CD4-positive, alpha-beta T cell treated with Interleukin-17A for 1 hour (primary cell): ENCODE measurements around the gene PPP1R11.
"Not testable (repeated sequence)": the region's sequence is repeated elsewhere in the genome, so short reads cannot be mapped to it uniquely, and the experiment has no call there.

Experiments used
- DNase-seq: peaks from one replicate; pipeline ENCODE4 v3.0.0-alpha.2; 2020

The PPP1R11 gene, protein sequence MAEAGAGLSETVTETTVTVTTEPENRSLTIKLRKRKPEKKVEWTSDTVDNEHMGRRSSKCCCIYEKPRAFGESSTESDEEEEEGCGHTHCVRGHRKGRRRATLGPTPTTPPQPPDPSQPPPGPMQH

DNA sequence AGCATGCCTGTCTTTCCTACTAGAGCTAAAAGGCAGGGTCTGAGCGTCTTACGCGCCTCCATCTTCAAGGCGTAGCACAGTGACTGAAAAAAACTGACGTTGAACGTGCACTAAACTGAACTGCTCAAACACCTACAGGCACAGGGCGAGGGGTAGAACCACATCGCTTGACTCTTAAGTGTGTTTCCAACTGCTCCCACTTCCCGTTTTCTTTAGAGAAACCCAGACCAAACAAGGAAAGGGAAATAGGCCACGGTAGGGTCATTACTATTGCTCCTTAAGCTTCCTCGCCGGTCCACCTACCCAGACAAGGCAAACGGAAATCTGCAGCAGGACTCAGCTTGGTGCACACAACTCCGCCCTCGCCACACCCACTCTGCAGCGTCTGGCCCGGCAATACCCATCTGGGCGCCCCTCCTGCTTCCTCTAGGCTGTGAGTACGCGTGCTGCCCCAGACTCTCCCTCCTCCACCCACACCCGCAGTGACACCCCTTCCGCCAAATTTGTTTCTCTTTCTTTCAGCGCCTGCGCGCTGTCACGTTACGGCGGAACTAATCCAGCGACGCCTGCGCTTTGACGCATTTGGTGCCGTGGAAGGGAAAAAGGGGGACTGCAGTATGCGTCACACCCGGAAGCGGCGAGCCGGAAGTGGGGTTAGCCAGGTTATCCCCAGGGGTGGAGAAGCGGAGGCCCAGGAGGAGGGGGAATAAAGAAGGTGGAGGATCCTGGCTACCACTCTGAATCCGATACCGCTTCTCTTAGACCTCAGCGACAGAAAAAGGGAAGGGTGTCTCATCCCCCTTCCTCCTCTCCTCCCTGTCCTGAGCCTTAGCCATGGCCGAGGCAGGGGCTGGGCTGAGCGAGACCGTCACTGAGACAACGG is at the start of gene PPP1R11:
Gene PPP1R11 (plus strand): TSS at position 622 of the 883 bp plus-strand sequence. CDS start 213 bp downstream, at position 835.
- peak; percentile 99 for DNase-seq

DNA sequence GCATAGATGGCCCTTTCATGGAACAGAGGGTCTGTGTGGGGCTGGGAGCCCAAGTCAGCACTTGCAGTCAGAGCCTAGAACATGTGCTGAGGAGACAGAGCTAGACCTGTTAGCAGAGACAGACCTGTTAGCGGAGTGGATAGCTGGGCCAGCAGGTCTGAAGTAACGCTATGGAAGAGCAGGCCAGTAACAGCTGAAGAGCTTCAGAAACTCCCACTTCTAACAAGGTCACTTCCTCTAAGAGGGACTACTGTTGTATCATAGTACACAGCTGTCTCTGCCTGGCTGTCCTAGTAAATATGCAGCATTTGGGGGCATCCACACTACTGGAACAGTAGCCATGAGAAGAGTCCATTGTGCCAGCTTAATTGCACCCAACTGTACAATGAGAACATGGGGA is 47.2 kb upstream of the PPP1R11 start:
- DNase-seq: no peak

DNA sequence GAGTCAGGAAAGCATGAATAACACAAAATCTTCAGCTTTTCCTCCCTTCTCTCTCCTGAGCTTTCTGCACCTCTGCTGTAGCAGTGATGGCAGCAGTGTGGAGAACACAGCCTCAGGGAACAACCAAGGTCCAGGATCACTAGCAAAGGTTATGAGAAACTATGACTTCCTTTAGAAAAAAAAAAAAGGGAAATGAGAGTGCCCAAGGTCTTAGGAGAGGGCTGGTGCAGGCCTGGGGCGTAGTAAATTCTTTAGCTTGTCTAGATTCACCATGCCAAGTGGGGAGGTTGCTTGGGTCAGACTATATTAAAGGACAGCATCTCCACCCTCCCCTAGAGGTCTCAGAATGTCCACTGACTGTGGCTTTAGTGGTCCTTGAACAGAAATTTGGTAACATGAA is 46.4 kb upstream of the PPP1R11 start:
- no peak for DNase-seq

DNA sequence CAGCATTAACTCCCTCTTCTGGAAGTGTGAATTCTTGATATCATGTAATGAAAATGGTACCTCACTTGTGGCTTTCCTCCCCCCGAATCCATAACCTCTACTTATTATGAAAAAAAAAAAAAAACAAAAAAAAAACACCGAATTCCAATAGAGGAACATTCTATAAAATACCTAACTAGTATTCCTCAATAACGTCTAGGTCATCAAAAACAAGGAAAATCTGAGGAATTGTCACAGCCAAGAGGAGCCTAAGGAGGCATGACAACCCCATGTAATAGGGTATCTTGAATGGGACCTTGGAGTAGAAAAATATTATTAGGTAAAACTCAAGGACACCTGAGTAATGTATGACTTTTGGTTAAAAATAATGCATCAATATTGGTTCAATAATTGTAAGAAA is 44.8 kb upstream of the PPP1R11 start:
- DNase-seq: no peak

DNA sequence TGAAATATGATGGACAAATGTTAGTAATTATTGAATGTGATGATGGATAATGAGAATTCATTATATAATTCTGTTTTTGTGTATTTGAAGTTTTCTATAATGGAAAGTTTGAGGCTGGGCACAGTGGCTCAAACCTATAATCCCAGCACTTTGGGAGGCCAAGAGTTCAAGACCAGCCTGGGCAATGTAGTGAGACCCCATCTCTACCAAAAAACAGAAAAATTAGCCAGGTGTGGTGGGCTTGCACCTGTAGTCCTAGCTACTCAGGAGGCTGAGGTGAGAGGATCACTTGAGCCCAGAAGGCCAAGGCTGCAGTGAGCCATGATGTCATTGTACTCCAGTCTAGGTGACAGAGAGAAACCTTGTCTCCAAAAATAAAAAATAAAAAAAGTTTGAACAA is 44.3 kb upstream of the PPP1R11 start:
- DNase-seq: not testable (repeated sequence)

DNA sequence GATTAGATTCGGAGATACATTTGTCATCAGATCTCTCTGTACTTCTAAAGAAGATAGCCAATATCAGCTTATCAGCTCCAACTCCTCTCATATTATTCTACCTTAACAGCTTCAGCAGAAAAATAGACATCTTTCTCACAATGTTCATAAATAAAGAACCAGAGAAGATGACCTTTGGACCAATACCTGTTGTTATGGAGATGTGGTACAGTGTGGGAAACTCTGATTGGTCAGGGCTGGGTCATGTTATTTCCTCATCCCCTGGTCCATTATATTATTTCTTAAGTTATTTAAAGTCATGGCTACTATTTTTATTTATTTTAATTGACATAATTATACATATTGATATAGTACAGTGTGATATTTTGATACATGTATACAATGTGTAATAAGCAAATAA is 41.8 kb upstream of the PPP1R11 start:
- DNase-seq: no peak

DNA sequence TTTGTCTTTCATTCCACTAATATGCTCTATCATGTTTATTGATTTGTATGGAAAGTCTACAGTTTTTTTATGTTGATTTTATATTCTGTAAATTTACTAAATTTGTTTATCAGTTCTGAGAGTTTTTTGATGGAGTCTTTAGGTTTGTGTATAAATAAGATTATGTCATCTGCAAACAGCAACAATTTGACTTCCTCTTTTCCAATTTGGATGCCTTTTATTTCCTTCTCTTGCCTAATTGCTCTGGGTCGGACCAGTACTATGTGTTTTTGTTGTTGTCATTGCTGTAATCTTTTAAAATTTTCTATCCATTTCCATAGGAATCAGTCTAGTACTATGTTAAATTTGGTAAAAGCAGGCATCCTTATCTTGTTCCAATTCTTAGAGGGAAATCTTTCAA is 37.4 kb upstream of the PPP1R11 start:
- no peak for DNase-seq

DNA sequence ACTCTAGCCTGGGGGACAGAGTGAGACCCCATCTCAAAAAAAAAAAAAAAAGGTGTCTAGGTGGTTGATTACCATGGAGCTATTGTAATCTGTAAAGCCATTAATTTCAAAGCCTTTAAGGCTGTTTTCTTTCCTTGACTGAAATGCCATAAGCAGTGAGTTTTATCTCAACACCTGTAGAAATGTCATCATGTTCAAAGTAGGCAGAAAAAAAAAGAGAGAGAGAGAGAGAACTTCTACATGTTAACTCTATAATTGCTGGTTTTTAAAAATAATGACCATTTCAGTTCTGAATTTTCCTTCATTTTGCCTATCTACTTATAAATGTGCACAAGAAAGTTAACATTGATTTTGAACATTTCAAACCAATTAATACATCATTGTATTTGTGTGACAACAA is 35.6 kb upstream of the PPP1R11 start:
- DNase-seq: no peak

DNA sequence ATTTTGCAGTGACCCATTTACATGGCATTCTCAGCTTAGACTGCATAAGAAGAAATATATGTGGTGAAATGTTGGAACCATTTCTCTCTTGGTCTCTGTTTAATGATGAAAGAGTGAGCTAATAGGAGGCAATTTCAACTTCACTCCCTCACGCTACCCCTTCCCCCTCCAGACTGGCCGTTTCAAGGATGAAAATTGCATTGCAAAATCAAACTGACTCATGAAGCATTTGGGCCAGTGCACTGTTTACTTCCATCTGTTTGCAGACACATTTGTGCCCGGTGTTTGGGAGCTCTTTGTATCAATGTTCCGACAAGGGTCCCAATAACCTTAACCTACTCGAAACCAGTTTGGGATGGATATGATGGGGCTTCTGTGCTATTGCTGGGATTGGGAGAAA is 33.6 kb upstream of the PPP1R11 start:
- not testable (repeated sequence) for DNase-seq

DNA sequence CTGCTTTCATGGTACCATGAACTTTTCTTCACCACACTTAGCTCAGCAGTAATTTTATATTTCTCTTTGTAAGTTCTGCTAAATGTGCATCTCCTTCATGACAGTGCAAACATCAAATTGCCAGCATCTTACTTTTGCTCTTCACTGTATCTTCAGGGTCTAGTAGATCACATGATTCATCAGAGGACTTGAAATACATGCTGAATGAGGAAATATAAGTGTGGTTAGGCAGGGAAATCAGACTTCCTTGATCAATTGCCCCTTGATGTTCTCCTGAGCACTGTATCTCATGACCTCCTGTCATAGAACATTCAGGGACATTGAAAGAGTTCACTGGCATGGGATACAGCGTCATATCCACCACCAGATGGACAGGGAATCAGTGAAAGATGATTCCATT is 31.2 kb upstream of the PPP1R11 start:
- DNase-seq: no peak

DNA sequence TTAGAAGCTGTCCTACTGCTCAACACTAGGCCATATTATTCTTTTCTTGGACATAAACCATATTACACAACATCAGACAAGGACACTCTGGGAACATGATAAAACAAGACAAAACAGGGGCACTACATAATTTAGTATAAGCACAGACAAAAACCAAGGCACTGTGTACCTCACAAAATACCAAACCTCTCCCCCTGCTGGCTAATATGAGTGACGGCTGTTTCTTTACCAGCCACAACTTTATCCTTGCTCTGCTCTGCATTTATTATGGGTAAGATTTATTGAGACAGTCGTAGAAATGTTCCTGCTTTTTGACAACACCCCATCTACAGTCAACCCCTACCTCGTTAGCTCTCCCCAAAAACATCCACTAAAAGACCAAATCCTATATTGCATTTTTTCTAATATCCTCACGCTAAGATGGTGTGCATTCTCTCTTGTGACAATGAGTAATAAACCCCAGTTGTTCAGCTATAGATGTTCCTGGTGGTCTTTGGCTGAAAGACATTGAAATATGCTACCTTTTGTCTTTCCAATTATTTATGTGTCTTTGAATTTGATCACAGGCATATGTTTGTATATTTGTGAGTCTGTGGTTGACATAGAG is 29.7 kb upstream of the PPP1R11 start:
- peak; percentile 28 for DNase-seq

DNA sequence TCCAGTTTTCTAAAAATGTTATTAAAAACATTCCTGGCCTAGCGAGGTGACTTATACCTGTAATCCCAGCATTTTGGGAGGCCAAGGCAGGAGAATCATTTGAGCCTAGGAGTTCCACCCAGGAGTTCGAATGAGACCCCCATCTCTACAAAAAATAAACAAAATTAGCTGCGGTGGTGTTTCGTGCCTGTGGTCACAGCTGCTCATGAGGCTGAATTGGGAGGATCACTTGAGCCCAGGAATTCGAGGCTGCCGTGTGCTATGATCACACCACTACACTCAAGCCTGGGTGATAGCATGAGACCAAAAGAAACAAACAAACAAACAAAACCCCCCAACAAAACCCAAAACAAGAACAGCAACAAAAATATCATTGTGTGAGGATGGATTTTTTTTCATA is 25.8 kb upstream of the PPP1R11 start:
- no peak for DNase-seq

DNA sequence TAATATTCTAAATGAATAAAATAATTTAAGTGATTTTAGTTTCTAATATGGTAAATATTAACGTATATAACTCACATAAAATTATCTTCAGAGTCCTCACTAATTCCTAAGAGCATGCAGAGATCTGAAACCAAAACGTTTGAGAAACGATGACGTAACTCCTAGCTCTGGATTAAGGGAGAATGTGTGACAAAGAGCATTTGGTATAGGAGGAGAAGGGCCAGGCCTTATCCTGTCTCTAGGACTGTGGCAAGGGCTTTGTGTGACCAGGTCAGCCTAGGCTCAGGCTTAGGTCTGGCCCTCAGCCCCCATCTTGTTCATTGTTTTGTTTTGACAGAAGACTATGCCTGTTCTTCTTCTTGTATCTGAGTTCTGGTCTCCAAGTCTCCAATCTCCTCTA is 25.2 kb upstream of the PPP1R11 start:
- no peak for DNase-seq

DNA sequence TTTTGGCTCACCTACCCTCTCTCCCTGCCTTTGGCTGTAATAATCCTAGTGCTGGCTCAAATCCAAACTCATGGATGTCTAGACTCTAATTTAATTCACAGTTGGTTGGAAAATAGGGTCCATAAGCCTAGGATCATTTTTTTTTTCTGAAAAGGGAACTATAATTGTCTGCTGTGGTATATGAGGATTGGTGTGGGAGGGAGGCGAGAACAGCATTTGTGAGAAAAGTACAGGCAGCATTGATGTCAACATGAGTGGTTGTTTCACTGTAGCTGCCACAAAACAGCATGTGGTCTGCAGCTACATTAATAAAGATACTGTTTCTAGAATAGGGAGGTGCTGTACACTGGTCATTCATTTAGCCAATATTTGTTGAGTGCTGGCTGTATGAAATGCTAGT is 24.5 kb upstream of the PPP1R11 start:
- DNase-seq: no peak

DNA sequence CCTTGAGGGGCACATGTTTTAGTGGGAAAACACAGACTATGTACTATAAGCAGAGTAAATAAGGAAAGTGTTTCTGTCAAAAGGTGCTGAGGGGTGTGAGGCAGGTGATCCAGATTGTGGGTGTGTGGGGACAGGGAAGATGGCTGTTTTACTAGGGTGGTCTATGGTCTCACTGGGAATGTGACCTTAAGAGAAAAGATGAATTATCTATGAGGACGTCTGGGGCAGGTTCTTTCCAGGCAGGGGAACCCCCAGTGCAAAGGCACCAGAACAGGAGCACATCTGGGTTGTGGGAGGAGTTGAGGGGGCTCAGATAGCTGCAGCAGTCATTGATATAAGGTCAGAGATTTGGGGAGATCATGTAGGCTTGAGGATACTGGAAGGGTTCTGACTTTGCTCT is 24.1 kb upstream of the PPP1R11 start:
- no peak for DNase-seq

DNA sequence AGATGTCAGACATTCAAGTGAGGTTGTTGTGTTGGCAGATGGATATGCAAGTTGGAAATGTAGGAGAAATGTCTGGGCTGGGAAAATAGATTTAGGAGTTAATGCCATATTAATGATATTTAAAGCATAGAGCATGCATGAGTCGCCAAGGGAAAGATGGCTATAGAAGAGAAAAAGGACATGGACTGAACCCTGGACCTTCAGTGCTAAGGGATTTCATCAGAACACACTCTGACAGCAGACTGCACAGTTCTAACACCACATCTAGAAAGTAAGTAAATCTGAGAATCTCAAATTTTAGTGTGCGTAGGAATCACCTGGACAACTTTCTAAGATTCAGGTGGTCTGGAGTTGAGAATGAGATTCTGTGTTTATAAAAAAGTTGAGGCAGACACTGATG is 23.3 kb upstream of the PPP1R11 start:
- DNase-seq: no peak

DNA sequence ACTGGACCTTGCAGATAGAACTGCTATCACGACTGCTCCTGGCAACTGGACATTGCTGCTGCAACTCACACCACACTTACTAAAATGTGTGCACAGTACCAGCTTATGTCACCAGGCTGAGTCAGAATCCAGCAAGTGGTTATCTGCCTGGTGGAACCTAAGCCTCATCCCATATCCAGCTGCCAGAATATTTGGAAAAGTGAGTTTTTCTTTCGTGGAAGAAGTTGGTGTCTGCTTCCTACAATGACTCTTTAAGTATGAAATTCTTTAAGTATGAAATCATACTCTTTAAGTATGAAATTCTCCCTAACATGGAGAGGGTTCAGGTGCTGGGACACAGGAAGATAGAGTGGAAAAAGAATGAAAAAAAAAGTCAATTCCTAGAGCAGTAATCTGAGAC is 22.4 kb upstream of the PPP1R11 start:
- no peak for DNase-seq

DNA sequence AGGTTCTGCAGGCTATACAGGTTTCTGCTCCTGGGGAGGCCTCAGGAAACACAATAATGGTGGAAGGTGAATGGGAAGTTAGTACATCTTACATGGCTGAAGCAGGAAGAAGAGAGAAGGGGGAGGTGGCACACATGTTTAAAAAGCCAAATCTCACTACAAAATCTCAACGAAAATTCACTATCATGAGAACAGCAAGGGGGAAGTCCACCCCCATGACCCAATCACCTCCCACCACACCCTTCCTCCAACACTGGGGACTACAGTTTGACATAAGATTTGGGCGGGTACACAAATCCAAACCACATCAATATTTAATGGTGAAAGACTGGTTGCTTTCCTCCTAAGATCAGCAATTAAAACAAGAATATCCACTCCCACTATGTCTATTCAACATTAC is 19.8 kb upstream of the PPP1R11 start:
- no peak for DNase-seq

DNA sequence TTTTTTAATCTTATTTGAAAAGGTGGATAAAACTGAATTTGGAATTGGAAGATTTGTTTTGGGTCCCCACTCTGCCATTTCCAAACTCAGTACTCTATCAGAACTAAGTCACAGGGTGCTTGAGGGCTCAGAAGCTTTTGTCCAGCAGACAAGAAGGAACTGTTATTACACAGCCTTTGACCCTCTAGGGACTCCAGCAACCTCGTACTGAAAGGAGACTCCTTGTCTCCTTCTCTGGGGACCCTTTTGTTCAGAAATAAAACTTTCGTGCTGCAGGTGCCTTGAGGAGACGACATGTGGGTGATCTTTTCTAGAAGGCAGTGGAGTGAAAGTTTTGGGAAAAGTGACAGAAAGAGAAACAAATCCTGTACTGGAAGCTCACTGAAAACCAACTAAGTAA is 13.3 kb upstream of the PPP1R11 start:
- no peak for DNase-seq

DNA sequence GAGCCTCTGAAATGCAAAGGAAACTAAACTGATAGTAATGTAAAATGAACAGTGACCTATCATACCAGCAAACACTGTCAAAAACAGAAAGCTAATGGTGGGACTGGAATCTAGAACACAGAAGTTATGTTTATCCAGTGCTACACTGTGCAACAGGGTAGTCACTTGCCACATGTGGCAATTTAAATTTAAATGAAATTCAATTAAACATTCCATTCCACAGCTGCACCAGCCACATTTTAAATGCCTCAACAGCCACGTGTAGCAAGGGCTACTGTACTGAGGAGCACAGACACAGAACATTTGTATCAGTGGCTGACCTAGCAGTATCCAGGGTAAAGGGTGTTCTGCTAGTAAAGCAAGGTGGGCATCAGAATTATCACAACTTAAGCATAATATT is 11.5 kb upstream of the PPP1R11 start:
- no peak for DNase-seq

DNA sequence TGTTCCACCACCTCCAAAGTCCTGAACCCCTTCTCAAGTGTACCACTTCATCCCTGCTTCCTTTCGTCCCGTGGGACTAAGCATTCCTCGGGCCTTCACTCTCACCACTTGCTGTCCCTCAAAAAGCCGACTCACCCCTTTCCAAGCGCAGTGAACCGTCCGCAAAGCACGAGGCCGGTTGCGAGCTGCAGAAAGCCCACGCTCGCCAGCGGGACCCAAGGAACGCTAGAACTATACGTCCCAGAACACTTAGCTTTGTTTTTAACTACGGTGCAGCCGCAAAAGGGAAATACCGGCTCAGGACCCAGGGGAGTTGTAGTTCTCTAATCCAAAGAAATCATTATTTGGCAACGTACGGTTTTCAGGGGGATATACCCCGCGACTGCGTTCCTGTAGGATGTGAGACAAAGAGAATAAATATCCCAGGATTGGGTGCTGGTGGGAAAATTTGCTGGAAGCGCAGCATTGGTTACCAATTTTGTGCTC is 6.3 kb upstream of the PPP1R11 start:
- DNase-seq: no peak

DNA sequence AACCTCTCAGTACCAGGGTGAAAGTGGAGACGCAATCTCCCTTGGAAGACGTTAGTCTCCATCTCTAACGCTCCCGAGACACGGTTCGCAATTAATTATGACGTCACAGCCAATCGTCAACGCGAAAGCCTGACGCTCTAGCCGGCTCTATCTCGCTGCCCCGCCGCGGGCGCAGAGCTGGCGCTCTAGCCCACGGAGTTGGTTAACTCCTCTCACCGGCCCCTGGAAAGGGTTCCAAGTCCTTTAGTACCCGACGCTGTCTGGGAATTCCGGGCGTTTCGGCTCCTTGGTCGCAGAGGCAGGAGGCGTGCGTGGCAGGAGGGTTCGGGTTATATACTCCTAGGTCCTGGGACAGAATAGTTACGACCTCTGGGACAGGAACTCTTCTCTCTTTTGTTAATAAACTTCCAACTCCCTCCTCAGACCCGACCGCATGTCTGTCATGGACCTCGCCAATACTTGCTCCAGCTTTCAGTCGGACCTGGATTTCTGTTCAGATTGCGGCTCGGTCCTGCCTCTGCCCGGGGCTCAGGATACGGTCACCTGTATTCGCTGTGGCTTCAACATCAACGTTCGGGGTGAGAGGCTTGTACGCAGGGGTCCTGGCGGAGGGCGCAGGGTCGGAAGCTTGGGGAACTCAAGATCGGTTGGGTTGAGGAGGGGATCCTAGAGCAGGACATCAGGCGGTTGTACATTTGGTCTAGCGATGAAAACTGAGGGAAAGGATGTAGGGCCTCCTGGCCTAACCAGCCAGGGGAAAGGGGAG is 5.7 kb upstream of the PPP1R11 start, which contains the start of gene POLR1H:
Gene POLR1H (plus strand): TSS at position 174 of the 766 bp plus-strand sequence. CDS start 260 bp downstream, at position 434.
- peak; percentile 94 for DNase-seq

DNA sequence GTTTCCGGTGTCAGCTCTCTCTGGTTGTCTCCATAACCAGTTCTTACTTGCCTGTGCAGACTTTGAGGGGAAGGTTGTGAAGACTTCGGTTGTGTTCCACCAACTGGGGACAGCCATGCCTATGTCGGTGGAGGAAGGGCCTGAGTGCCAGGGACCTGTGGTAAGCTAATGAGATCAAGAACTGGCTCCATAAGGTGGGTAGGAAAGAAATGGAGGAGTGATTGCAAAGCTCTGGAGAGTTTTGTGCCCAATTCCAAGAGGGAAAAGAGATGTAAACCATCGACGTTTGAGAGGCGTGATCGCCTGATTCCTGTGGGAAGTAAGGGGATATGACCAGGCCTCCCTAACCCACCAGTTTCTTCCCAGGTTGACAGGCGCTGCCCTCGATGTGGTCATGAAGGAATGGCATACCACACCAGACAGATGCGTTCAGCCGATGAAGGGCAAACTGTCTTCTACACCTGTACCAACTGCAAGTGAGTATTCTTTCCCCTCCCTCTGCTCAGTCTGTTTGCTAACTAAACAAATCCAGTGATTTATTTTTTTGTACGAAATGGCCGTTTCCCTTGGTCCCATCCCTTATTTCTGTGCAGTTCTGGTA is 5.0 kb upstream of the PPP1R11 start:
- DNase-seq: peak; percentile 72
